D721Med (cell line): ENCODE data around the gene TOP2A.

Source experiments
- DNase-seq: peaks from one replicate; pipeline ENCODE4 v3.0.0; 2011; ENCODE audit warnings: low spot score; ENCODE audit not compliant: insufficient read length
- FAIRE-seq: peaks from 2 replicates; lab custom pipeline; 2011; peaks lifted over from hg19 to GRCh38; lab: Jason Lieb, UNC
- CTCF ChIP-seq: IDR thresholded peaks from 2 replicates; pipeline ENCODE4 v1.5.1; 2012; ENCODE audit warnings: mild to moderate bottlenecking, control low read depth; ENCODE audit not compliant: insufficient read depth; ENCODE audit errors: missing control alignments

Gene TOP2A

GRCh38 chr17:40348562-40349476 is 68.9 kb downstream of the TOP2A start:
- TF ChIP-seq CTCF: no peak
- FAIRE-seq (no peak), DNase-seq (no peak)

- FAIRE-seq (no peak), DNase-seq (no peak)
- TF ChIP-seq CTCF: no peak
These were observed 69.6 kb downstream of the TOP2A start for GRCh38 chr17:40348136-40348504.

GRCh38 chr17:40347319-40348135 is 70.2 kb downstream of the TOP2A start:
- DNase-seq (no peak), FAIRE-seq (no peak)
- TF ChIP-seq CTCF: no peak

GRCh38 chr17:40346765-40347158 is 70.9 kb downstream of the TOP2A start:
- TF ChIP-seq CTCF: no peak
- DNase-seq (no peak), FAIRE-seq (no peak)

GRCh38 chr17:40345994-40346764 is 71.5 kb downstream of the TOP2A start:
- no peak for DNase-seq
- no peak for TF ChIP-seq CTCF
- no peak for FAIRE-seq

GRCh38 chr17:40345161-40345993 is 72.3 kb downstream of the TOP2A start:
- DNase-seq (no peak), FAIRE-seq (no peak)
- TF ChIP-seq CTCF: no peak
